ENCODE measurements around the gene KMT2E. TPM values are rescaled to one million over a fixed set of nuclear protein-coding genes. Genes with fewer than 3 reads are reported as not detected.

KMT2E gene
- total RNA-seq, 1 donor from 2014 or later, result 146 TPM

DNA sequence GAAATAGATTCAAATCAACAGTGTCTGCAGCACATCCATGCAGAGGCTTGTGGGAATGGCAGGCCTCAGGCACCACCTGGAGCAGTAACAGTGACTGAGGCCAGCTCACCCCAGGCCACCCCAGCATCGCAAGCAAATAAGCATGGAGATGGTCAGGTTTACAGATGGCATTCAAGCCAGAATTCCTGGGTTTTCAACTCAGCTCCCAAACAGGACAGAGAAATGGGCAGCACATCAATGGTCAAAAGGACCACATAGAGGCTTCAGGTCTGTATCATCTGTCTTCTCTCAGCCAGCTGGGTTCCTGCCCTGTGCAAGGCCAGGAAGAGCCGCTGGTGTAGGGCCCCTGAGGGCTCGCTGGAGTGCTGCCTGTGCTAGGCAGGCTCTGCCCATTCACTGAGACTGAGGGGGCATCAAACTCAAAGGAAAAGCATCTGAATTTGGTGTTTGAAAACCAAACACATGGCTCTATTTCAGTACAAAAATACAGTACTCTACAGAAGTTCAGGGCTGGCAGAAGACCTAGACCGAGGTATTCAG, 112.5 kb downstream of the KMT2E start:
- DNase-seq (ENCODE audit: low read depth in 2 of 2), result no peak

DNA sequence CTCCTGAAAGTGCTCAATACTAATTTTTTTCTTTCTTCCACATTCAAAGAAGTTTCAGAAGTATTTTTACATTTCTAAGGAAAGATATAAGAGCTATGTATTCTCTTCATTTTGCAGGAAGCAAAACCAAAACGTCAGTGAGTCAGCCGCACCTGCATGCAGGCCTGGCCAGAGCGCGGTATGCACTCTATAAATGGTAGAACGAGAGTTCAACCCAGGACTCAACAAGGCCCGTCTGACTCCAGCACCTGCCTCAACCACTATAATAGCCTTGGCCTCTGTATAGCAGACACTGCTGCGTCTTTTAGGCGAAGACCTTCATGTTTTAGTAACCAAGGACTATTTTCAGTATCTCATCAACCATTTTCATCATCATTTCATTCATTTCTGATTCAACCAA, 113.2 kb downstream of the KMT2E start:
- peak in 1 of 2 donors; percentile 5 for DNase-seq (ENCODE audit: low read depth in 2 of 2)

DNA sequence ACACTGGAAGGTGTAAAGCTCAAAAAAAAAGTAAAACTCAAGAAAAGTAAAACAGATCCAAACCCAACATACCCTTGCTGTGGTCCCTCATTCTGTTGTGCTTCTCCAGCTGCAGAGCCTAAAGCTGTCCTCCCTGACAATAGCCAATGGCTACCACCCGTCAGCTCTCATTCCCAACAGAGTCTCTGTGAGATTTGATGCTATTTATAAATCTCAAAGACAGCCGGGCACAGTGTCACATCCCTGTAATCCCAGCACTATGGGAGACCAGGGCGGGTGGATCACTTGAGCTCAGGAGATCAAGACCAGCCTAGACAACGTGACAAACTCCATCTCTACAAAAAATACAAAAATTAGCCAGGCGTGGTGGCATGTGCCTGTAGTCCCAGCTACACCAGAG, 116.0 kb downstream of the KMT2E start:
- DNase-seq (ENCODE audit: low read depth in 2 of 2), result no peak

DNA sequence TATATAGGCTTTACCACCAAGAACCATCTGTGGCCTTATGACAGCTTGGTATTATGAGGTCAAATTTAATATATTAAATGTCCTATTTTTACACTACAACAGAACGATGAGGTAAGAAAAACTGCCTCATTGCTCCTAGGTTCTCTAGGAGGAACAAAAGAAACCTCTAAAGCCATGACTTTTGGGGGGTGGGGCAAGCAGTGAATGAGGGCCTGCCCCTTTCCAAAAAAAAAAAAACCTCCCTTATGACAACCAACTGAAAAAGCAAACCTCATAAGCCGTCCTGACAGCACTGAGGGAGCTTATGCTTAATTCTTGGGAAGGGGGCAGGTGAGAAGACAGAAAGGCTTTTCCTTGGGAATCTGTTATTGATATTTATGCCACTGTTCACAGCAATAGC, 116.6 kb downstream of the KMT2E start:
- DNase-seq (ENCODE audit: low read depth in 2 of 2), result no peak

DNA sequence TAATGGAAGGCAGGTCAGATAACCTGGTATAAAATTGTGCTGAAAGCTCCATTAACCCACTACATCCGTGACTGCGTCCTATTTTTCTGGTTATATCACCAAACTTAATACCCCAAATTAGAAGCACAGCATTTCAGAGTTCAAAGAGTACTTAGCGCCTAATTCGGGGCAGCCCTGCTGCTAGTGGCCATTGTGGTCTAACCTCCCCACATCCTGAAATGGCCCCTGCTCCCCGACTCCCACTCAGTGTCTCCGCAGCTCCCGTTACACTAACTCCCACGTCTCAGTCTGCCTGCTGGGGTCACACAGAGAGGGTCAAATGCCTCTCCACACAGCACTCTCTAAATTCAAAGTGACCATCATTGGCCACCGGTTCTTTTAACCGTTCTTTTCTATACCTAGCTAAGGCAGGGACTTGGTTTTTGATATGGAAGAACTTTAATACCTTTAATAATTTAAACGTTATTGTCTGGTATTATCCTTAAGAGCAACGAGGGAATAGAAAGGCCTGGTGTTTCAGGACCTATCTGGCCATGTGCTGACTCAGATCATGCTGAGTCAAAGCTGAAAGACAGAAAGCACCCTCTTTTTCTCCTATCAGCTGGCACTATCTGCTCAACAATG, 117.1 kb downstream of the KMT2E start:
- DNase-seq (ENCODE audit: low read depth in 2 of 2), result peak in 1 of 2 donors; percentile 11

DNA sequence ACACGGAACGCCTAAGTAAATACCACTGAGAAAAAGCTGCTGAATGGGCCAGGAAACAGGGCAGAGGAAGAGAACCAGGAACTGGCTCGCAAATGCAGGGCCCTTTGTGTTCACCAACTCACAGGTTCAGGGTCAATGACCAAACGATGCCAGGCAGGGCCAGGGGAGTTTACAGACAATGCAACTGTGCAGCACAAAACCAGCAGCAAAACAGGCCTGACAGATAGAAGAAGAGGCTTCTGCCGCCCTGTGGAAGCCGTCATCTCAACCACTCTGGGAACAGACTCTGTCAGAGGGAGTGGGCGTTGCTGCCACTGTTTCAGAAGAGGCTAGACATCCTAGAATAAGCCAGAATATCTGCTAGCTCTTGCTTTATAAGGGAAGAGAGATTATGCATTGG, 117.9 kb downstream of the KMT2E start:
- peak in 1 of 2 donors; percentile 65 for DNase-seq (ENCODE audit: low read depth in 2 of 2)

DNA sequence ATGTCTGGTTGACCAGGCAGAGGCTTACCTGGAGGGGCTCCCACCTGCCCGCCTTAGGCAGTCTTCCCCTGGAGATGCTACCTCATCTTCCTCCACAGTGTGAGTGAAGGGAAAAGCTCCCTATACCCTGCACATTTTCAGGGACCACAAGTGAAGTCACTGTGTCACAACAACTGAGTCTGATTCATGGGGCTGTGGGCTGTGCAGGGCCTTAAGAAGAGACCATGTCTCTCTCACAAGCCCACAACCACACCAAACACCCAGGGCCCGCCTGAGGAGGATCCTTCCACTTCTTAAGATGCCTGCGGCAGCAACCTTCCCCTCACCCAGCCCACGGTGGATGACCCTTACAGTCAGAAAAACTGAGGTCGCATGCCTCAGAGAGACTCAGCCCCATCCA, 118.3 kb downstream of the KMT2E start:
- no peak for DNase-seq (ENCODE audit: low read depth in 2 of 2)

DNA sequence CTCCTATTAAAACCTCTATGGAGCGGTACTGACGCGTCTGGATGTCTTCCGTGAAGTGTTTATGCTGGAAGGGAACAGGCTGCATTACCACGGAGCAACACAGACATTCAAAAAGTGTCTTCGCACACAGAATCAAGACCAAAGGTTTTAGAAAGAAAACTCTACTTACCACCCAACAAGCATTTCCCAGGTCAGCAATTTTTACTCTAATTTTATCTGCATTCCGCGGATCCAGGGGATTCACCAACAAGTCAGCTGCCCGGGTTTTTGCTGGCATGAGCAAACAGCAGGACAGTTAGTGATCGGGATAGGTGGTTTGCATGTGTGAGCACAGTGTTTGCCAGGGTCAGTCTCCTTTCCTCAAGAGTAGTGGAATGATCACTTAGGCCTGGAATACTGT, 118.8 kb downstream of the KMT2E start:
- DNase-seq (ENCODE audit: low read depth in 2 of 2), result no peak

DNA sequence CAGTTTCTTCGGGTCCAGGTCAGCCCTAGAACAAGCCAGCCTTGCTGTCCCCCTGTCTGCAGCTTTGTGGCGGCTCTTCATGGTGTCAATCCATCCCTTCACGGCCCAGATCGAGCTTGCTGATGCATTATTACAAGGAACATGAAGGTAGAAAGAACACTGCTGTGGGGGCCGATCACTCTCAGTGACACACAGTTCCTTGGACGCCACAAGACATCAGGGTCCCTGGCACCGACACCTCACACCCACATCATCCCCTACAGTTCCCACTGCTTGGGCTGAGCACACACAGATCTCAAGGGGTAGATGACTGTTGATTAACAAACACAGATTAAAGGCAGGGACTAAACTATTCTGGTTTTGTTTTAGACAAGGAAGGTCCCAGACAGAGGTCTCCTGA, 119.4 kb downstream of the KMT2E start:
- no peak for DNase-seq (ENCODE audit: low read depth in 2 of 2)

DNA sequence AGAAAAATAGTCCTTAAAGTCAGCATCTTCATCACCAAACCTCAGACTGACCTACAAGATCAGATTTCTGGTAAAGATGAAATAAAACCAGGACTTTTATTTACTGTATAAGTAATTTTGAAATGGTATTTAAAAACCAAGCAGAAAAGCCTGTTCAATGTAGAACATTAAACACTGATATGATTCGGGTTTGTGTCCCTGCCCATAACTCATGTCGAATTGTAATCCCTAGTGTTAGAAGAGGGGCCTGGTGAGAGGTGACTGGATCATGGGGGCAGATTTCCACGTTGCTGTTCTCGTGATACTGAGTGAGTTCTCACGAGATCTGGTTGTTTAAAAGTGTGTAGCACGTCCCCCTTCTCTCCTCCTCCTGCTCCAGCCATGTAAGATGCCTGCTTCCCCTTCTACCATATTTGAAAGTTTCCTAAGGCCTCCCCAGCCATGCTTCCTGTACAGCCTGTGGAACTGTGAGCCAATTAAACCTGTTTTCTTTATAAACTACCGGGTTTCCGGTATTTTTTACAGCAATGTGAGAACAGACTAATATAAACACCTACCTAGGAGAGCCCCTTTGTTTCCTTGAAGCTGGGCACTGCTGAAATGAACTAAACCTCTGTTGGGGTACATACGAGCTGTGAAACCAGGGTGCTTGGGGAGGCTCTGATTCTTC, 120.1 kb downstream of the KMT2E start:
- peak; percentile 19 to 62 for DNase-seq (ENCODE audit: low read depth in 2 of 2)

DNA sequence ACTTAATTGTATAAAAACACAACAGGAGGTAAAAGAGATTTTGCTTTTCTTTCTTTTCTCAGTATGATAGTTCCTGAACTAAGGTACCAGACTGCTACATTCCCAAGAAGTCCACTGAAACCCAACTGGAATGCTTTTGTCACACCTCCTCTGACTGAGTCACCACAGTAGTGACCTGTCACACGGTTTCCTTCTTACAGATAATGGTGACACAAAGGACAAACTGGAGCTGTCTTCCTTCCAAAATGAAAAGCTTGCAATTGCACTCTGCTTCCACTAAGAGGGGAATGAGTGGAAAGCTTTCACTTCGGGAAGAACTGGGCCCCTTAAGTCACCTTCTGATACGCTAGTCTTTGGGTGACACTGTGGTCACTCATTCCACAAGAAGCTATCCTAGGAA, 122.2 kb downstream of the KMT2E start:
- DNase-seq (ENCODE audit: low read depth in 2 of 2), result peak in 1 of 2 donors; percentile 14

DNA sequence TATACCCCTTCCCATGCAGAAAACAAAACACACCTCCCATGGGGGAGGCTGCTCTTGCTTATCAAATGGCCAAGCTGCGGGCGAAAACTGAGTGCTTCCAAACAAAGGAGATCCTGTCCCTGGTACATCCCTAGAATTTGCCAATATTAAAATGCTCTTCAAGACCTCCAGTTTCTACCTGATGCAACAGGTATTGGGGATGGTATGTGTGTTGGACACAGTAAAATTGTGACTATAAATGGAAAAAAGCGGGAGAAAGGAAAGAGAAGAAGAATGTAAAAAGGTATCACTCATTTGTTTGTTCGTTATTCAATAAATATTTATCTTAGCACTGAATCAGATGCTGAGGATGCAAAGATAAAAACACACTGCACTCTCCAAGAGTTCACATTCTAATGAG, 123.9 kb downstream of the KMT2E start:
- DNase-seq (ENCODE audit: low read depth in 2 of 2), result no peak

DNA sequence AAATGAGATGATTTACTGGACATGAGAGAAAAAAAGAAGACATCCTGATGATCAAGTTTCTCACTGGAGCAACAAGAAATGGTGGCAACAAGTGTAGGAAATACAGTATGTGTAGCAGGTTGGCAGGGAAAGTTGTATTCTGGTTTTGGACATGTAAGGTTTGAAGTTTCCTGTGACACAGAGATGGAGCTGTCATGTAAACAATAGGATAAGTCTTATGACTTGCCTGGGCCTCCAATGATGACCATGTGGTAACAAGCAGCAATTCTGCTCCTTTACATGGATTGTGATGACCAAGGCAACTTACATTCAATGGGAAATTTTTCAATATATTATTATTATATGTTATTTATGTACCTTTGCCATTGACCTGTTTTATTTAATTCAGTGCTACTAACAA, 125.4 kb downstream of the KMT2E start:
- DNase-seq (ENCODE audit: low read depth in 2 of 2), result peak; percentile 21 to 56

DNA sequence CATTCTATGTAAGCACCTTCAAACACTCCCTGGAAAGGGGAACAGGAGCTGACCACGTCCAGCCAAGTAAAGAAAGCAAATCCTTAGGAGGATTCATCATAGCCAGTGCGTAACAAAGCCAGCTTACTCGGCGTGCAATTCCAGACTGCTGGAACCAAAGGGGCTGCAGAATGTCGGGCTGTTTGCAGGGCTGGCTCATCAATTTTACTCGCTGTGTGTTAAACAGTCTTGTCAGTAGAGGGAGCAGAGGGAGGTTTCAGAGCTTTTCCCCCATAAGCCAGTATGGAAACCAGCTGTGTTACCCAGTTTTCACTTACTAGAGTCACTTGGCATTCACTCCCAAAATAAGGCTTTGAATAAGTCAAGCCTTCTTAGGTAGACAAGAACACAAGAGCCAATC, 127.1 kb downstream of the KMT2E start:
- DNase-seq (ENCODE audit: low read depth in 2 of 2), result peak; percentile 40 to 47

DNA sequence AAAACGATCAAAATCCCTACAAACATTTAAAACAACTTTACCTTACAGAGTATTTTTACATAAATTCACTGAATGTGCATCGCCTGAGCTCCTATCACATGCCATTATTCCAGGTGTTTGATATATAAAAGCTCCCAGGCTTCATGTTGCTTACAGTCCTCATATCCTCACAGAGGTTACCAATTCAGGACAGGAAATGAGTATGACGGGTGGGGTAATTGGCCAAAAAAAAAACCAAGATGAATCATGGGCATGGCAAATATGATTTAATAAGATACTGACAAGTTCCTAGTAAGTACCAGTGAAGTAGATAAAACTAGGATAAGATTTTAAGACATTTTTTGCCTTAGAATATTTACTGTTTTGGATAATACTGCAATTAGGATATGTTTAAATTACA, 135.8 kb downstream of the KMT2E start:
- DNase-seq (ENCODE audit: low read depth in 2 of 2), result peak; percentile 34 to 74

DNA sequence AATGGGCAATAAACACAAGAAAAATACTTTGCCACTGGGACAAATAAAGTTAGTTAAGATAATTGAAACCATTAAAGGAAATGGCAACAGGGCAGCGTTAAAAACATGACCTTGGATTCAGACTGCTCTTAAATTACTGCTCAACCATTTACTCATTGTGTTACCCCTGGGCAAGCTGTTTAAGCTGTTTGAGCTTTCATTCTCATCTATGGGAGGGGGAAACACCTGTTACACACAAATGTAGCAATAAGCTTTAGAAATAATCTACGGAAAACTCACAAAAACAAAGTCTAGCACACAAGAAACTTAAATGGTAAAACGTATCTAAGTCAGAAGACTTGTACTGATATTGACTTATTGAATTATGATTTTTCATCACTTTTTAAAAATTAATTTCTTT, 137.1 kb downstream of the KMT2E start:
- DNase-seq (ENCODE audit: low read depth in 2 of 2), result no peak

DNA sequence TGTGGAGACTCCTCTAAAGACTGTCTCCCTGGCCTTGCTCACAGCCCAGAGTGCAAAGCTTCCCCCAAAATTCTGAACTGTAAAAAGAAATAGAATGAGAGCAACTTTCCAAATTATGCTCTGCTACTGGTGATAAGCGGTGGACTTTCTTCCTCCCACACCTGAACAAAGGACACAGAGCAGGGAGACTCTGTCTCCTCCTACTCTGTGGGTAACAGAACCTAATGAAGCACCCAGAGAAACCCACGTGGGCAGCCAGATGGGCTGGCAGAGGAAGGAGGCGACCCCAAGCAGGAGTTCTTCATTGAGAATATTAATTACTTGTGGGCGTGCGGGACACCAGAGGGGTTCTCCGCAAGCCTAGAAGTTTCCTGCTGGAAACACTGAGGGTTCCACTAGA, 139.5 kb downstream of the KMT2E start:
- DNase-seq (ENCODE audit: low read depth in 2 of 2), result no peak

DNA sequence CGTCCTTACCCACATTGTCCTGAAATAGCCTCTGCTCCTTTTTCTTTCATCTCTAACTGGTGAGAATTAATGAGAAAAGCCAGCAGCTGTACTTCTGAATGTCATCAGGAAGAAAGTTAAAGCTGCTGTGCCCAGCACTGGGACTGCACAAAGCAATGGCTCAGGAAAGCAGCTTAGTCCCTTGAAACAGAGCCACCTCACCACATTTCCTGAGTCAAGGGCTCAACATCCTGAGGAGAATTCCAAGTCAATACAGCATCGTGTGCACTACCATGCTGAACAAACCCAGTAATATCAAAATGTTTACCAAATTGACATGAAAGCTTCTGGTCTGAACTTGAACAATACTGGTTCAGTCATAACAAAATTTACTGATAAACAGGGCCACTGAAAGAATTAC, 140.1 kb downstream of the KMT2E start:
- peak in 1 of 2 donors; percentile 65 for DNase-seq (ENCODE audit: low read depth in 2 of 2)

DNA sequence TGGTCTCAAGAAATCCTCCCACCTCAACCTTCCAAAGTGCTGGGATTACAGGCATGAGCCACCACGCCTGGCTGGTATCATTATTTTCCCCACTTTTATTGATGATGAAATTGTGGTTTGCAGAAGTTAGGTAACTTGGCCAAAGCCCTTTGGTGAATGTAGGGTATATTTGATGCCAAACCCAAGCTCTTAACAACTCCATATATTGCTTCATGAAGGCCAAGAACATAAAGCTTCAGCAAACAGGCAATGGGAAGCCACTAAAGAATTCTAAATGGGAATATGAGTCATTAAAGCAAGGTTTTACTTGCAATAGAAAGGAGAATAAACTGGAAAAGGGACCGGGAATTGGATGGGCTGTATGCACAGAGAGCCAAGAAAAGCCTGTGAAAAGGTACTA, 142.7 kb downstream of the KMT2E start:
- DNase-seq (ENCODE audit: low read depth in 2 of 2), result no peak

DNA sequence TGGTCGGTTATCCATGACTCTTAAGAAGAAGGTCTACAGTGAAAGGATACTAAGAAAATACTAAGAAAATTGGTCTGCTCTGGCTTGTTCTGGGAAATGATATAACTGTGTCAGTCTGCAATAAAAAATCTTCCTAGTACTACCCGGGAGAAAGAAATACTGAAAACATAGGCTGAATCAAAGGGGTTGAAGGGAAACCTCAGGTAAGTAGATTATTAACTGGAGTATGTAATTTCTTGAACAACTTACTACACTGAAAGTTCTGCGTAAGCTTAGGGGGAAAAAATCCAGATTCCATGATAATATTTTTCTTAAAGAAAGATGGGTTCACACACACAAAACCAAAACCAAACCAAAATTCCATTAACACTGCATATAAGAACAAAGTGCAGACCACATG, 143.3 kb downstream of the KMT2E start:
- no peak for DNase-seq (ENCODE audit: low read depth in 2 of 2)

DNA sequence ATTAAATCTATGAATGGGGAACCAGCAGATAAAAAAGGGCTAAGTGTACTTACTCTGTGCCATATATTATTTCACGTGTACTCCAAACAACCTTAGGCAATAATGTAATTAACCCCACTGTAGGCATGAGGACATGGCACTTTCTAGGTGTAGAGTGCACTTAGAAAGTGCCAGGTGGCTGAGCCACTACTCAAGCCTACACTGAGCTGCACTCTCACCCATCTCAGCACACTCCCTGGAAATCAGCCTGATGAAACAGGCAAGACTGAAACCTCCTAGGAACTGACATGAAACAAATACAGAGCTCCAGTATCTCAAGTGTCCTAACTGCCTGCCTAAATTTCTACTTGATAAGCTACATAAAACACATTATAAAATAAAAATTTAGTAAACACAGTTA, 147.4 kb downstream of the KMT2E start:
- DNase-seq (ENCODE audit: low read depth in 2 of 2), result no peak
